WTC11 (cell line): ENCODE results near the gene MFGE8. TPM values are rescaled to one million over a fixed set of nuclear protein-coding genes. Genes with fewer than 3 reads are reported as not detected.

Source experiments
- ATAC-seq: fragments of 200-7000 bp; cut with Tn5 transposase; 2 replicates; pipeline ENCODE4 v1.10.0; 2021; ENCODE audit warnings: mild to moderate bottlenecking, moderate library complexity
- CTCF ChIA-PET: fragments of 300-600 bp; sonication (Branson Sonifier 250); formaldehyde crosslinking; loops from one replicate; lab custom pipeline; 2021; ENCODE audit warnings: antibody characterized with exemption; lab: Charles Lee
- POLR2A ChIA-PET: fragments of 350-600 bp; sonication (Branson Sonifier 250); formaldehyde crosslinking; loops from one replicate; lab custom pipeline; 2021; ENCODE audit warnings: antibody characterized with exemption; lab: Charles Lee
- DNase-seq: peaks from one replicate; pipeline ENCODE4 v3.0.0; 2021; ENCODE audit warnings: low spot score
- H3K27ac Mint-ChIP-seq: 2 replicates; pipeline ENCODE4 v1.8.0; 2021; ENCODE audit warnings: mixed read lengths
- H3K27me3 Mint-ChIP-seq: 2 replicates; pipeline ENCODE4 v1.8.0; 2021; ENCODE audit warnings: low read depth, mild to moderate bottlenecking, moderate library complexity, mixed read lengths
- H3K36me3 Mint-ChIP-seq: 2 replicates; pipeline ENCODE4 v1.8.0; 2021; ENCODE audit warnings: mixed read lengths
- H3K4me1 Mint-ChIP-seq: 2 replicates; pipeline ENCODE4 v1.8.0; 2022; ENCODE audit warnings: mixed read lengths
- H3K4me3 Mint-ChIP-seq: 2 replicates; pipeline ENCODE4 v1.8.0; 2021; ENCODE audit warnings: mild to moderate bottlenecking, moderate library complexity, mixed read lengths
- H3K9me3 Mint-ChIP-seq: 2 replicates; pipeline ENCODE4 v1.8.0; 2021; ENCODE audit warnings: mixed read lengths
- ATF1 ChIP-seq: sonication (generic); formaldehyde crosslinking; IDR thresholded peaks from 2 replicates; pipeline ENCODE4 v1.8.1; 2023; ENCODE audit warnings: mild to moderate bottlenecking, moderate library complexity, missing genetic modification reagents
- CREB1 ChIP-seq: sonication (generic); formaldehyde crosslinking; IDR thresholded peaks from 2 replicates; pipeline ENCODE4 v1.8.0; 2023; ENCODE audit warnings: mild to moderate bottlenecking, missing genetic modification reagents
- CREM ChIP-seq: sonication (generic); formaldehyde crosslinking; IDR thresholded peaks from 2 replicates; pipeline ENCODE4 v1.8.1; 2022; ENCODE audit warnings: mild to moderate bottlenecking, missing genetic modification reagents, moderate library complexity
- EMX1 ChIP-seq: fragments of 250-450 bp; sonication (Bioruptor Pico); IDR thresholded peaks from 2 replicates; pipeline ENCODE4 v1.8.0; 2021; ENCODE audit warnings: mild to moderate bottlenecking
- FOXJ3 ChIP-seq: sonication (generic); formaldehyde crosslinking; IDR thresholded peaks from 2 replicates; pipeline ENCODE4 v1.9.0; 2021; ENCODE audit warnings: missing genetic modification reagents, mild to moderate bottlenecking, borderline replicate concordance
- FOXK1 ChIP-seq: sonication (generic); formaldehyde crosslinking; IDR thresholded peaks from 2 replicates; pipeline ENCODE4 v1.8.0; 2022; ENCODE audit warnings: mild to moderate bottlenecking, moderate library complexity, missing genetic modification reagents
- FOXP1 ChIP-seq: sonication (generic); formaldehyde crosslinking; IDR thresholded peaks from 2 replicates; pipeline ENCODE4 v1.8.0; 2022; ENCODE audit warnings: missing genetic modification reagents, mild to moderate bottlenecking, moderate library complexity, borderline replicate concordance
- GABPB1 ChIP-seq: sonication (generic); formaldehyde crosslinking; IDR thresholded peaks from 2 replicates; pipeline ENCODE4 v1.8.1; 2023; ENCODE audit warnings: mild to moderate bottlenecking, missing genetic modification reagents
- KAT7 ChIP-seq: sonication (generic); formaldehyde crosslinking; IDR thresholded peaks from 2 replicates; pipeline ENCODE4 v1.8.1; 2023; ENCODE audit warnings: missing genetic modification reagents, mild to moderate bottlenecking, borderline replicate concordance
- NFE2L1 ChIP-seq: sonication (generic); formaldehyde crosslinking; IDR thresholded peaks from 2 replicates; pipeline ENCODE4 v1.8.1; 2023; ENCODE audit warnings: missing genetic modification reagents
- NFYB ChIP-seq: sonication (generic); formaldehyde crosslinking; conservative IDR thresholded peaks from 2 replicates; pipeline ENCODE4 v1.8.0; 2022; ENCODE audit warnings: low read depth, missing genetic modification reagents
- NR2C2 ChIP-seq: sonication (generic); formaldehyde crosslinking; IDR thresholded peaks from 2 replicates; pipeline ENCODE4 v1.8.0; 2022; ENCODE audit warnings: mild to moderate bottlenecking, missing genetic modification reagents
- RORB ChIP-seq: fragments of 250-450 bp; sonication (Bioruptor Pico); IDR thresholded peaks from 2 replicates; pipeline ENCODE4 v1.9.0; 2021; ENCODE audit warnings: mild to moderate bottlenecking
- ZNF317 ChIP-seq: sonication (generic); formaldehyde crosslinking; IDR thresholded peaks from 2 replicates; pipeline ENCODE4 v1.8.1; 2023; ENCODE audit warnings: low read depth, mild to moderate bottlenecking, moderate library complexity, missing genetic modification reagents, borderline replicate concordance
- ZNF671 ChIP-seq: fragments of 250-450 bp; sonication (Bioruptor Pico); IDR thresholded peaks from 2 replicates; pipeline ENCODE4 v1.8.0; 2021; ENCODE audit warnings: mild to moderate bottlenecking
- total RNA-seq: library from RNA; stranded (reverse); gene quantifications from 3 replicates; pipeline ENCODE4 v1.2.3, GENCODE V29; 2021
- TF ChIP-seq, protein P1 (sequence below): sonication (generic); formaldehyde crosslinking; IDR thresholded peaks from 2 replicates; pipeline ENCODE4 v1.8.1; 2023; ENCODE audit warnings: mild to moderate bottlenecking, missing genetic modification reagents
- TF ChIP-seq, protein P2 (sequence below): sonication (generic); formaldehyde crosslinking; IDR thresholded peaks from 2 replicates; pipeline ENCODE4 v1.8.0; 2022; ENCODE audit warnings: mild to moderate bottlenecking, missing genetic modification reagents
- TF ChIP-seq, protein P3 (sequence below): fragments of 250-450 bp; sonication (Bioruptor Pico); IDR thresholded peaks from 2 replicates; pipeline ENCODE4 v2.1.2; 2022; ENCODE audit warnings: mild to moderate bottlenecking, moderate library complexity
- TF ChIP-seq, protein P4 (sequence below): sonication (generic); formaldehyde crosslinking; IDR thresholded peaks from 2 replicates; pipeline ENCODE4 v1.8.1; 2022; ENCODE audit warnings: low read depth, mild to moderate bottlenecking, moderate library complexity, missing genetic modification reagents, borderline replicate concordance
- TF ChIP-seq, protein P5 (sequence below): sonication (generic); formaldehyde crosslinking; IDR thresholded peaks from 2 replicates; pipeline ENCODE4 v1.8.1; 2022; ENCODE audit warnings: missing genetic modification reagents, borderline replicate concordance
- TF ChIP-seq, protein P6 (sequence below): sonication (generic); formaldehyde crosslinking; IDR thresholded peaks from 2 replicates; pipeline ENCODE4 v1.8.0; 2022; ENCODE audit warnings: mild to moderate bottlenecking, missing genetic modification reagents

The MFGE8 gene
- total RNA-seq, 1 experiment from 2014 or later: 719 TPM

DNA sequence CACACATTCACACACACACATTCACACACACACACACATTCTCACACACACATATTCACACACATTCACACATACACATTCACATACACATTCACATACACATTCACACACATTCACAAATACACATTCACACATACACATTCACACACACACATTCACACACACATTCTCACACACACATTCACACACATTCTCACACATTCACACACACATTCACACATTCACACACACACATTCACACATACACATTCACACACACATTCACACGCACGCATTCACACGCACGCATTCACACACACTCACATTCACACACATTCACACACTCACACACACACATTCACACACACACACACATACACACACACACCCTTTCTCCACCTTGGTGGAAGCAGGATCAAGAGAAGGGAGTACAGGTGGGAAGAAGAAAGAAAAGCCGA lies 12.2 kb downstream of the MFGE8 start:
- Mint-ChIP-seq H3K4me3 (no peak overlapping the region), H3K27me3 (no peaks in the 10 kb centered on the region; the same call in 1 of the 2 replicates), H3K27ac (peak overlapping the region; percentile 79), H3K9me3 (no peaks in the 10 kb centered on the region), H3K36me3 (peaks cover 75% of the 10 kb centered on the region), H3K4me1 (peaks cover 65% of the 10 kb centered on the region)
- ChIA-PET POLR2A (interaction anchor here (0.5 to 2.1 kb wide), 2 partner anchors 93 to 154 kb away, joined by 4 to 5 read pairs; no protein-coding TSS in a partner anchor), CTCF (interaction anchor here (0.6 to 1.1 kb wide), 3 partner anchors 10 to 172 kb away, joined by 3 to 4 read pairs (median 3); no protein-coding TSS in a partner anchor)
- no peak for TF ChIP-seq KAT7 (CRISPR knock-in tag)
- TF ChIP-seq, protein P1, sequence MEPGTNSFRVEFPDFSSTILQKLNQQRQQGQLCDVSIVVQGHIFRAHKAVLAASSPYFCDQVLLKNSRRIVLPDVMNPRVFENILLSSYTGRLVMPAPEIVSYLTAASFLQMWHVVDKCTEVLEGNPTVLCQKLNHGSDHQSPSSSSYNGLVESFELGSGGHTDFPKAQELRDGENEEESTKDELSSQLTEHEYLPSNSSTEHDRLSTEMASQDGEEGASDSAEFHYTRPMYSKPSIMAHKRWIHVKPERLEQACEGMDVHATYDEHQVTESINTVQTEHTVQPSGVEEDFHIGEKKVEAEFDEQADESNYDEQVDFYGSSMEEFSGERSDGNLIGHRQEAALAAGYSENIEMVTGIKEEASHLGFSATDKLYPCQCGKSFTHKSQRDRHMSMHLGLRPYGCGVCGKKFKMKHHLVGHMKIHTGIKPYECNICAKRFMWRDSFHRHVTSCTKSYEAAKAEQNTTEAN (CRISPR knock-in tag): peak; percentile 84; the same call in 1 of the 2 replicates
- TF ChIP-seq, protein P2, sequence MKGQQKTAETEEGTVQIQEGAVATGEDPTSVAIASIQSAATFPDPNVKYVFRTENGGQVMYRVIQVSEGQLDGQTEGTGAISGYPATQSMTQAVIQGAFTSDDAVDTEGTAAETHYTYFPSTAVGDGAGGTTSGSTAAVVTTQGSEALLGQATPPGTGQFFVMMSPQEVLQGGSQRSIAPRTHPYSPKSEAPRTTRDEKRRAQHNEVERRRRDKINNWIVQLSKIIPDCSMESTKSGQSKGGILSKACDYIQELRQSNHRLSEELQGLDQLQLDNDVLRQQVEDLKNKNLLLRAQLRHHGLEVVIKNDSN (CRISPR knock-in tag): no peak
- no peak for TF ChIP-seq FOXJ3 (CRISPR knock-in tag)
- DNase-seq (no peak), ATAC-seq (no peak)

DNA sequence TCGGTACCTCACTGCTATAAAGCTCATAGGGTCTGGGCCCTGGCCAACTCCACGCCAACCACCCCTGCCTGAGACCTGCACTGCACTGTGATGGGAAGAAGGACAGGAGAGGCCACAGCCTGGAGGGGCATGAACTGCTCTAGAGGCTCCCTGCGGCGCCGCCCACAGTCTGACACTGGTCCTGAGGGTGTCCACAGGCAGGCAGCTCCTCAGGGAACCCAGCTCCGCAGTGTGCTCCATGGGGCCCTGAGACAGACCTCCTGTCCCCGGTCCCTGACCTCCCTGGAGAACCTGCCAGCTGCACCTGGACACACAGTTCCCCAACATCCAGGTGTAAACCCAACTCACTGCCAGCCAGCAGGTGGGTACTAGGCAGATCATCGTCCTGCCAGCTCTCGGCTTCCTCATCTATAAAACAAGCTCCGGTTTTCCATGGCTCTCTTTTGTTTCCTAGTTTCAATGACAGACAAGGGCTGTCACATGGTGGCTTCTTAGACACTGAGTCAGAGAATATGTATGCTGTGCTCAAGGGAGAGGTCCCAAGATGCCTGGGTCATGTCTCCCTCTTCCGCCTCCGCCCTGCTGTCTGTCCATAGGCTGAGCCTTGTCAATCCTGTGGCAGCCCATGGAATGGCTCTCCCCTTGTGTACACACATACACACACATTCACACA lies 12.7 kb downstream of the MFGE8 start:
- no peak for ATAC-seq
- no peak overlapping the region for H3K4me3 Mint-ChIP-seq
- POLR2A ChIA-PET: interaction anchor here (0.5 to 2.1 kb wide), 5 partner anchors 94 to 155 kb away, joined by 3 to 5 read pairs (median 4); no protein-coding TSS in a partner anchor

DNA sequence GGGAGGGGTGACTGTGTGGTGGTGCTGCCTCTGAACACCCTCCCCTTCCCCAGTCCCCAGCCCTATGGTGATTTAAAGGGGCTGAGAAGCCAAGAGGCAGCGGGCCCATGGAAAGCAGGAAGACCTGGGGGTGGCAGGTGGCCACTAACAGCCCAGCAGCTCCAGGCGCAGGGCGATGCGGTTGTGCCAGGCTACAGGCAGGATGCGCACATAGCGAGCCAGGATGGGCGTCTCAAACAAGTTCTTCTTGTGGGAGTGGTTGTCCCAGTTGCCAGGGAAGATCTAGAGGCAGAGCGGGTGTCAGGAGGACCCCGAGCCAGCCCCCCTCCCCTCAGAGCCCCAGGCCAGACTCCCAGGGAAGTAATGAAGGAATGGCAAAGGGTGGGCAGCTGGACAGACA lies 13.9 kb downstream of the MFGE8 start:
- Mint-ChIP-seq H3K36me3 (peaks cover 57% of the 10 kb centered on the region), H3K4me1 (peaks cover 54% of the 10 kb centered on the region), H3K4me3 (no peak overlapping the region), H3K27me3 (0 out of 2 replicates have a peak, but pooled peaks cover 2% of the 10 kb centered on the region), H3K27ac (no peak overlapping the region), H3K9me3 (no peaks in the 10 kb centered on the region)
- POLR2A ChIA-PET: interaction anchor here (0.5 to 0.9 kb wide), 2 partner anchors 12 to 100 kb away, joined by 3 to 4 read pairs; no protein-coding TSS in a partner anchor
- CTCF ChIA-PET: no interaction called here
- no peak for ATAC-seq
- no peak for DNase-seq
- TF ChIP-seq GABPB1 (CRISPR knock-in tag): no peak
- TF ChIP-seq, protein P3, sequence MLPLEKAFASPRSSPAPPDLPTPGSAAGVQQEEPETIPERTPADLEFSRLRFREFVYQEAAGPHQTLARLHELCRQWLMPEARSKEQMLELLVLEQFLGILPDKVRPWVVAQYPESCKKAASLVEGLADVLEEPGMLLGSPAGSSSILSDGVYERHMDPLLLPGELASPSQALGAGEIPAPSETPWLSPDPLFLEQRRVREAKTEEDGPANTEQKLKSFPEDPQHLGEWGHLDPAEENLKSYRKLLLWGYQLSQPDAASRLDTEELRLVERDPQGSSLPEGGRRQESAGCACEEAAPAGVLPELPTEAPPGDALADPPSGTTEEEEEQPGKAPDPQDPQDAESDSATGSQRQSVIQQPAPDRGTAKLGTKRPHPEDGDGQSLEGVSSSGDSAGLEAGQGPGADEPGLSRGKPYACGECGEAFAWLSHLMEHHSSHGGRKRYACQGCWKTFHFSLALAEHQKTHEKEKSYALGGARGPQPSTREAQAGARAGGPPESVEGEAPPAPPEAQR (CRISPR knock-in tag): no peak
- TF ChIP-seq RORB: no peak
- TF ChIP-seq ATF1 (CRISPR knock-in tag): no peak
- no peak for TF ChIP-seq NFYB
- no peak for TF ChIP-seq ZNF671
- TF ChIP-seq, protein P4, sequence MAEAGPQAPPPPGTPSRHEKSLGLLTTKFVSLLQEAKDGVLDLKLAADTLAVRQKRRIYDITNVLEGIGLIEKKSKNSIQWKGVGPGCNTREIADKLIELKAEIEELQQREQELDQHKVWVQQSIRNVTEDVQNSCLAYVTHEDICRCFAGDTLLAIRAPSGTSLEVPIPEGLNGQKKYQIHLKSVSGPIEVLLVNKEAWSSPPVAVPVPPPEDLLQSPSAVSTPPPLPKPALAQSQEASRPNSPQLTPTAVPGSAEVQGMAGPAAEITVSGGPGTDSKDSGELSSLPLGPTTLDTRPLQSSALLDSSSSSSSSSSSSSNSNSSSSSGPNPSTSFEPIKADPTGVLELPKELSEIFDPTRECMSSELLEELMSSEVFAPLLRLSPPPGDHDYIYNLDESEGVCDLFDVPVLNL (CRISPR knock-in tag): no peak
- TF ChIP-seq FOXP1 (CRISPR knock-in tag): no peak
- TF ChIP-seq NR2C2 (CRISPR knock-in tag): no peak
- TF ChIP-seq, protein P5, sequence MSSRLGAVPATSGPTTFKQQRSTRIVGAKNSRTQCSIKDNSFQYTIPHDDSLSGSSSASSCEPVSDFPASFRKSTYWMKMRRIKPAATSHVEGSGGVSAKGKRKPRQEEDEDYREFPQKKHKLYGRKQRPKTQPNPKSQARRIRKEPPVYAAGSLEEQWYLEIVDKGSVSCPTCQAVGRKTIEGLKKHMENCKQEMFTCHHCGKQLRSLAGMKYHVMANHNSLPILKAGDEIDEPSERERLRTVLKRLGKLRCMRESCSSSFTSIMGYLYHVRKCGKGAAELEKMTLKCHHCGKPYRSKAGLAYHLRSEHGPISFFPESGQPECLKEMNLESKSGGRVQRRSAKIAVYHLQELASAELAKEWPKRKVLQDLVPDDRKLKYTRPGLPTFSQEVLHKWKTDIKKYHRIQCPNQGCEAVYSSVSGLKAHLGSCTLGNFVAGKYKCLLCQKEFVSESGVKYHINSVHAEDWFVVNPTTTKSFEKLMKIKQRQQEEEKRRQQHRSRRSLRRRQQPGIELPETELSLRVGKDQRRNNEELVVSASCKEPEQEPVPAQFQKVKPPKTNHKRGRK (CRISPR knock-in tag): no peak
- TF ChIP-seq FOXK1 (CRISPR knock-in tag): no peak

More for the DNA sequence above, 12.7 kb downstream of the MFGE8 start:
- Mint-ChIP-seq H3K4me1 (peaks cover 64% of the 10 kb centered on the region), H3K27ac (peak overlapping the region; percentile 79; the same call in 1 of the 2 replicates), H3K36me3 (peaks cover 69% of the 10 kb centered on the region), H3K27me3 (no peaks in the 10 kb centered on the region; the same call in 1 of the 2 replicates), H3K9me3 (no peaks in the 10 kb centered on the region)
- CTCF ChIA-PET: interaction anchor here (1.0 kb wide), 1 partner anchor 22 kb away, joined by 3 read pairs; no protein-coding TSS in a partner anchor
- no peak for TF ChIP-seq CREM (CRISPR knock-in tag)
- no peak for TF ChIP-seq CREB1
- no peak for TF ChIP-seq KAT7 (CRISPR knock-in tag)
- no peak for TF ChIP-seq EMX1 (CRISPR knock-in tag)
- no peak for TF ChIP-seq NFE2L1 (CRISPR knock-in tag)
- TF ChIP-seq, protein P6, sequence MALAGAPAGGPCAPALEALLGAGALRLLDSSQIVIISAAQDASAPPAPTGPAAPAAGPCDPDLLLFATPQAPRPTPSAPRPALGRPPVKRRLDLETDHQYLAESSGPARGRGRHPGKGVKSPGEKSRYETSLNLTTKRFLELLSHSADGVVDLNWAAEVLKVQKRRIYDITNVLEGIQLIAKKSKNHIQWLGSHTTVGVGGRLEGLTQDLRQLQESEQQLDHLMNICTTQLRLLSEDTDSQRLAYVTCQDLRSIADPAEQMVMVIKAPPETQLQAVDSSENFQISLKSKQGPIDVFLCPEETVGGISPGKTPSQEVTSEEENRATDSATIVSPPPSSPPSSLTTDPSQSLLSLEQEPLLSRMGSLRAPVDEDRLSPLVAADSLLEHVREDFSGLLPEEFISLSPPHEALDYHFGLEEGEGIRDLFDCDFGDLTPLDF (CRISPR knock-in tag): no peak
- TF ChIP-seq, protein P4 (CRISPR knock-in tag): no peak
- no peak for TF ChIP-seq ZNF317 (CRISPR knock-in tag)
- TF ChIP-seq FOXJ3 (CRISPR knock-in tag): no peak
- DNase-seq: no peak
